GM12801 (cell line): Measurements from ENCODE around the gene CERK.

Experiments
- CTCF ChIP-seq: IDR thresholded peaks from one replicate; pipeline ENCODE4 v1.5.1; 2011; ENCODE audit warnings: control low read depth; ENCODE audit not compliant: insufficient read length; ENCODE audit errors: extremely low read depth

The CERK gene

GRCh38 chr22:46746620-46747019 lies 8.6 kb upstream of the CERK start:
- TF ChIP-seq CTCF = no peak

GRCh38 chr22:46746192-46746591 lies 8.1 kb upstream of the CERK start:
- no peak for TF ChIP-seq CTCF

GRCh38 chr22:46744581-46744980 lies 6.5 kb upstream of the CERK start:
- TF ChIP-seq CTCF = no peak

GRCh38 chr22:46742576-46743221 lies 4.6 kb upstream of the CERK start:
- no peak for TF ChIP-seq CTCF

- TF ChIP-seq CTCF = no peak
These were observed 4.0 kb upstream of the CERK start for GRCh38 chr22:46741974-46742519.

- no peak for TF ChIP-seq CTCF
These were observed 3.1 kb upstream of the CERK start for GRCh38 chr22:46740910-46741780.

GRCh38 chr22:46739094-46739870 lies 1.2 kb upstream of the CERK start:
- no peak for TF ChIP-seq CTCF
